ENCODE results near the gene C4orf50.

GRCh38 chr4:5863461-5864113, 154.6 kb downstream of the C4orf50 start:
- no peak for TF ChIP-seq CTCF (IDR thresholded peaks at IDR 0.05; ENCODE audit: low read depth, low read length, missing input control)
- no peak for TF ChIP-seq REST (IDR thresholded peaks at IDR 0.05)
- no peak for TF ChIP-seq RAD21 (IDR thresholded peaks at IDR 0.05)
- TF ChIP-seq ATF3 (IDR thresholded peaks at IDR 0.05), result no peak
- TF ChIP-seq, protein P1, sequence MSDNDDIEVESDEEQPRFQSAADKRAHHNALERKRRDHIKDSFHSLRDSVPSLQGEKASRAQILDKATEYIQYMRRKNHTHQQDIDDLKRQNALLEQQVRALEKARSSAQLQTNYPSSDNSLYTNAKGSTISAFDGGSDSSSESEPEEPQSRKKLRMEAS (IDR thresholded peaks at IDR 0.05), result no peak
- TF ChIP-seq, protein P2, sequence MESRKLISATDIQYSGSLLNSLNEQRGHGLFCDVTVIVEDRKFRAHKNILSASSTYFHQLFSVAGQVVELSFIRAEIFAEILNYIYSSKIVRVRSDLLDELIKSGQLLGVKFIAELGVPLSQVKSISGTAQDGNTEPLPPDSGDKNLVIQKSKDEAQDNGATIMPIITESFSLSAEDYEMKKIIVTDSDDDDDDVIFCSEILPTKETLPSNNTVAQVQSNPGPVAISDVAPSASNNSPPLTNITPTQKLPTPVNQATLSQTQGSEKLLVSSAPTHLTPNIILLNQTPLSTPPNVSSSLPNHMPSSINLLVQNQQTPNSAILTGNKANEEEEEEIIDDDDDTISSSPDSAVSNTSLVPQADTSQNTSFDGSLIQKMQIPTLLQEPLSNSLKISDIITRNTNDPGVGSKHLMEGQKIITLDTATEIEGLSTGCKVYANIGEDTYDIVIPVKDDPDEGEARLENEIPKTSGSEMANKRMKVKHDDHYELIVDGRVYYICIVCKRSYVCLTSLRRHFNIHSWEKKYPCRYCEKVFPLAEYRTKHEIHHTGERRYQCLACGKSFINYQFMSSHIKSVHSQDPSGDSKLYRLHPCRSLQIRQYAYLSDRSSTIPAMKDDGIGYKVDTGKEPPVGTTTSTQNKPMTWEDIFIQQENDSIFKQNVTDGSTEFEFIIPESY (IDR thresholded peaks at IDR 0.05), result no peak
- TF ChIP-seq SP1 (IDR thresholded peaks at IDR 0.05), result no peak
